KBM-7 (cell line): ENCODE data around the gene OR2C1.

ENCODE experiments used
- DNase-seq: peaks from one replicate; pipeline ENCODE4 v3.0.0-alpha.2; 2015
- in situ Hi-C: fragments of 300-500 bp; cut with MboI; formaldehyde crosslinking; loops from 2 replicates; pipeline ENCODE4 v1.14.3; 2020; ENCODE audit warnings: low sequenced_read_pairs, low pct_unique_long_range_greater_than_20kb, mixed read lengths

The OR2C1 gene

GRCh38 chr16:3355589-3355988 is at the start of gene OR2C1:
TSS of gene OR2C1 (plus strand) at chr16:3355889. CDS start at chr16:3355941, 52 bp downstream.
- in situ Hi-C loops = no loop called here
- DNase-seq = no peak

- in situ Hi-C loops = no loop called here
- no peak for DNase-seq
These were observed 49.6 kb upstream of the OR2C1 start for GRCh38 chr16:3306078-3306477.

- in situ Hi-C loops = no loop called here
- no peak for DNase-seq
These were observed 44.2 kb upstream of the OR2C1 start for GRCh38 chr16:3311496-3311895.

GRCh38 chr16:3317315-3317999 is 38.2 kb upstream of the OR2C1 start:
- peak; percentile 47 for DNase-seq
- in situ Hi-C loops = no loop called here

GRCh38 chr16:3321816-3322215 is 33.9 kb upstream of the OR2C1 start:
- DNase-seq = no peak
- in situ Hi-C loops = no loop called here

- no peak for DNase-seq
- in situ Hi-C loops = no loop called here
These were observed 28.2 kb upstream of the OR2C1 start for GRCh38 chr16:3327514-3327913.

- in situ Hi-C loops = no loop called here
- no peak for DNase-seq
These were observed 27.6 kb upstream of the OR2C1 start for GRCh38 chr16:3328104-3328503.

- DNase-seq = no peak
- in situ Hi-C loops = no loop called here
These were observed 27.0 kb upstream of the OR2C1 start for GRCh38 chr16:3328643-3329042.

GRCh38 chr16:3346041-3346440 is 9.6 kb upstream of the OR2C1 start:
- in situ Hi-C loops = no loop called here
- no peak for DNase-seq

GRCh38 chr16:3347586-3347985 is 8.1 kb upstream of the OR2C1 start:
- in situ Hi-C loops = no loop called here
- DNase-seq = no peak

GRCh38 chr16:3348547-3349167 is 7.0 kb upstream of the OR2C1 start:
- peak; percentile 66 for DNase-seq
- in situ Hi-C loops = no loop called here

- DNase-seq = no peak
- in situ Hi-C loops = no loop called here
These were observed 6.5 kb upstream of the OR2C1 start for GRCh38 chr16:3349175-3349574.

GRCh38 chr16:3356118-3356517 is 429 bp downstream of the OR2C1 start:
- in situ Hi-C loops = no loop called here

GRCh38 chr16:3358871-3359270 is 3.2 kb downstream of the OR2C1 start:
- in situ Hi-C loops = no loop called here
- no peak for DNase-seq

More at GRCh38 chr16:3356118-3356517, 429 bp downstream of the OR2C1 start:
- DNase-seq = no peak

GRCh38 chr16:3362931-3363330 is 7.2 kb downstream of the OR2C1 start:
- DNase-seq = no peak
- in situ Hi-C loops = no loop called here

GRCh38 chr16:3363793-3364192 is 8.1 kb downstream of the OR2C1 start:
- no peak for DNase-seq

GRCh38 chr16:3364774-3365427 is 9.2 kb downstream of the OR2C1 start:
- in situ Hi-C loops = no loop called here
- DNase-seq = no peak

More at GRCh38 chr16:3363793-3364192, 8.1 kb downstream of the OR2C1 start:
- in situ Hi-C loops = no loop called here

- no peak for DNase-seq
- in situ Hi-C loops = no loop called here
These were observed 13.4 kb downstream of the OR2C1 start for GRCh38 chr16:3369073-3369472.

GRCh38 chr16:3375680-3376079 is 20.0 kb downstream of the OR2C1 start:
- no peak for DNase-seq
- in situ Hi-C loops = no loop called here

GRCh38 chr16:3377917-3378316 is 22.2 kb downstream of the OR2C1 start:
- in situ Hi-C loops = no loop called here

More at GRCh38 chr16:3377917-3378316, 22.2 kb downstream of the OR2C1 start:
- DNase-seq = no peak
